Activated naive CD4-positive, alpha-beta T cell treated with anti-CD3 and anti-CD28 coated beads, Interleukin-2, amount 50 U/mL, for 24 hours (primary cell): Measurements from ENCODE around the gene RBFA.

Experiments
- H3K27ac Mint-ChIP-seq: one replicate; pipeline ENCODE4 v1.8.0; 2021; ENCODE audit warnings: mild to moderate bottlenecking, mixed read lengths
- H3K27me3 Mint-ChIP-seq: one replicate; pipeline ENCODE4 v1.8.0; 2021; ENCODE audit warnings: mixed read lengths
- H3K36me3 Mint-ChIP-seq: one replicate; pipeline ENCODE4 v1.8.0; 2021; ENCODE audit warnings: mixed read lengths
- H3K4me1 Mint-ChIP-seq: one replicate; pipeline ENCODE4 v1.8.0; 2021; ENCODE audit warnings: mixed read lengths
- H3K4me3 Mint-ChIP-seq: one replicate; pipeline ENCODE4 v1.8.0; 2021; ENCODE audit warnings: mild to moderate bottlenecking, mixed read lengths
- H3K9me3 Mint-ChIP-seq: one replicate; pipeline ENCODE4 v1.8.0; 2021; ENCODE audit warnings: mixed read lengths

Gene RBFA

DNA sequence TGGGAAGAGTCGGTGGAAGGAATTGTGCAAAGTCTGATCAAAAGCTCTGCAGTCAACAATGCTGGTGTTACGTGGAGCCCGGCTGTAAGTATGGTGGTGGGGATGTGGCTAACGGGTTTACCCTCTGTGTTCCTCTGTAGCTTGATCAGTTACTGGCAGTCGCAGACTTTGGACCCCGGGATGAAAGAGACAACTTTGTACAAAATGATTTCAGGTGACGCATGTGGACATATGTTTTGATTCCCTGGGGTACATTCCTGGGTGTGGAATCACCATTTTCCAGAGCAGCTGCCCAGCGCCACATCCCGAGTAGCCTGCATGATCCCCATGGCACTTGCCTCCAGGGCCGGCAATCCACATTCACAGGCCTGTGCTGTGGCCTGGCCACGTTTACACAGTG is 9.8 kb downstream of the RBFA start:
- Mint-ChIP-seq H3K4me1 (no peaks in the 10 kb centered on the region), H3K27ac (no peak overlapping the region), H3K9me3 (no peaks in the 10 kb centered on the region), H3K36me3 (peaks cover 16% of the 10 kb centered on the region), H3K4me3 (no peak overlapping the region), H3K27me3 (no peaks in the 10 kb centered on the region)

GRCh38 chr18:80046011-80046410 is 11.8 kb downstream of the RBFA start:
- Mint-ChIP-seq H3K36me3 (peaks cover 14% of the 10 kb centered on the region), H3K27ac (no peak overlapping the region), H3K9me3 (peaks cover under 1% of the 10 kb centered on the region), H3K4me1 (no peaks in the 10 kb centered on the region), H3K27me3 (no peaks in the 10 kb centered on the region), H3K4me3 (no peak overlapping the region)

GRCh38 chr18:80046431-80046830 is 12.2 kb downstream of the RBFA start:
- Mint-ChIP-seq H3K36me3 (peaks cover 19% of the 10 kb centered on the region), H3K27ac (no peak overlapping the region), H3K9me3 (peaks cover 4% of the 10 kb centered on the region), H3K27me3 (peaks cover under 1% of the 10 kb centered on the region), H3K4me3 (no peak overlapping the region), H3K4me1 (no peaks in the 10 kb centered on the region)

GRCh38 chr18:80046961-80047541 is 12.8 kb downstream of the RBFA start:
- H3K27me3 Mint-ChIP-seq = peaks cover 2% of the 10 kb centered on the region
- no peak overlapping the region for H3K27ac Mint-ChIP-seq
- no peak overlapping the region for H3K4me3 Mint-ChIP-seq
- H3K9me3 Mint-ChIP-seq = peaks cover 10% of the 10 kb centered on the region
- peaks cover 22% of the 10 kb centered on the region for H3K36me3 Mint-ChIP-seq
- H3K4me1 Mint-ChIP-seq = no peaks in the 10 kb centered on the region

- Mint-ChIP-seq H3K9me3 (peaks cover 20% of the 10 kb centered on the region), H3K36me3 (peaks cover 21% of the 10 kb centered on the region), H3K27me3 (peaks cover 2% of the 10 kb centered on the region)
Measured at GRCh38 chr18:80050797-80051196, 16.6 kb downstream of the RBFA start.

DNA sequence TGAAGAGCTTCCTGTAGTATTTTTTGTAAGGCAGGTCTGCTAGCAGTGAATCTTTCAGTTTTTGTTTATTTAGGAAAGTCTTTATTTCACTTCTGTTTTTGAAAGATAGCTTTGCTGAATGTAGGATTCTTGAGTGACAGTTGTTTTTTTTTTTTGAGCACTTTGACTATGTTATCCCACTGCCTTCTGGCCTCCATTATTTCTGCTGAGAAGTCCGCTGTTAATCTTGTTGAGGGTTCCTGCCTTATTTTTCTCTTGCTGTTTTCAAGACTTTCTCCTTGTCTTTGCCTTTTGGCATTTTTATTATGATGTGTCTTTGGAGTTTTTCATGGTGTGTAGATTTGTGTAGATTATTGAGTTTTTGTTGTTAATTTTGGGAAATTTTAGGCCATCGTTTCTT is 21.9 kb downstream of the RBFA start:
- no peak overlapping the region for H3K4me3 Mint-ChIP-seq
- H3K27me3 Mint-ChIP-seq = peaks cover 2% of the 10 kb centered on the region
- peaks cover 16% of the 10 kb centered on the region for H3K36me3 Mint-ChIP-seq
- H3K4me1 Mint-ChIP-seq = no peaks in the 10 kb centered on the region
- no peak overlapping the region for H3K27ac Mint-ChIP-seq
- peaks cover 37% of the 10 kb centered on the region for H3K9me3 Mint-ChIP-seq

More at GRCh38 chr18:80050797-80051196, 16.6 kb downstream of the RBFA start:
- H3K4me1 Mint-ChIP-seq = no peaks in the 10 kb centered on the region
- H3K4me3 Mint-ChIP-seq = no peak overlapping the region
- H3K27ac Mint-ChIP-seq = no peak overlapping the region

GRCh38 chr18:80059945-80060344 is 25.7 kb downstream of the RBFA start:
- H3K4me1 Mint-ChIP-seq = no peaks in the 10 kb centered on the region
- H3K9me3 Mint-ChIP-seq = peaks cover 17% of the 10 kb centered on the region
- H3K36me3 Mint-ChIP-seq = peaks cover 3% of the 10 kb centered on the region
- no peaks in the 10 kb centered on the region for H3K27me3 Mint-ChIP-seq
- H3K4me3 Mint-ChIP-seq = no peak overlapping the region
- no peak overlapping the region for H3K27ac Mint-ChIP-seq

GRCh38 chr18:80065705-80066104 is 31.5 kb downstream of the RBFA start:
- H3K27me3 Mint-ChIP-seq = no peaks in the 10 kb centered on the region
- no peaks in the 10 kb centered on the region for H3K9me3 Mint-ChIP-seq
- no peak overlapping the region for H3K4me3 Mint-ChIP-seq
- H3K4me1 Mint-ChIP-seq = no peaks in the 10 kb centered on the region
- no peak overlapping the region for H3K27ac Mint-ChIP-seq
- H3K36me3 Mint-ChIP-seq = no peaks in the 10 kb centered on the region

DNA sequence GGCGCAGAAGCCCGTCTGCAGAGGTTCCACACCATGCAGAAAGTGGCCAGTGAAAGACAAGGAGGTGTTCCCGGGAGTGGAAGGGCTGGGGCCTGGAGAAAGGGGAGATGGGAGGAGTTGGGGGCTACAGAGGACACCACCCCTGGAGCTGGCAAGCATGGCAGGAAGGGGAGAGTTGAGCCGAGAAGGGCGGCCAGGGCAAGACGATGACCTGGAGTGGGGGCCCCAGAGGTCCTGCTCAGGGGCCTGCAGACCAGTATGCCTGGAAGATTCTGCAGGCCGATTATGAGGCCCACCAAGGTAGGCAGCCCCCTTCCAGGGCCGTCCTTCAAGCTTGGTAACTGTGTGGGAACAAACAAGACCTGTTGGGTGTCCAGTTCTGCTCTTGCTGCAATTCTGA is 33.1 kb downstream of the RBFA start:
- Mint-ChIP-seq H3K4me3 (no peak overlapping the region), H3K27ac (no peak overlapping the region), H3K9me3 (no peaks in the 10 kb centered on the region), H3K4me1 (no peaks in the 10 kb centered on the region), H3K36me3 (no peaks in the 10 kb centered on the region), H3K27me3 (no peaks in the 10 kb centered on the region)

DNA sequence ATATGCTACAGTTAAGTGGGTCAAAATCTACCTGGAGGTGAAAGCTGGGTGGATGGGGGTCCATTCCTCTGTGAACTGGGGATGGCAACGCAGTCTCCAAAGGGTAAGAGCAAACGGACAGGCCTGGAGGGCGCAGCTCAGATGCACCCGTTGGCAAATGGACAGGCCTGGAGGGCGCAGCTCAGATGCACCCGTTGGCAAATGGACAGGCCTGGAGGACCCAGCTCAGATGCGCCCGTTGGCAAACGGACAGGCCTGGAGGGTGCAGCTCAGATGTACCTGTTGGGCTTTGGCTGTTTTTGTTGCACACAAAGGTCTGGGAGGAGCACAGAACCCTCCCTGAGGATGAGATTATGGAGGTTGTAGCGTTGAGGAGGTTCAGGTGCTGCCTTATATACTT is 33.7 kb downstream of the RBFA start:
- Mint-ChIP-seq H3K9me3 (no peaks in the 10 kb centered on the region), H3K36me3 (no peaks in the 10 kb centered on the region), H3K27ac (no peak overlapping the region), H3K4me1 (no peaks in the 10 kb centered on the region), H3K4me3 (no peak overlapping the region), H3K27me3 (no peaks in the 10 kb centered on the region)

DNA sequence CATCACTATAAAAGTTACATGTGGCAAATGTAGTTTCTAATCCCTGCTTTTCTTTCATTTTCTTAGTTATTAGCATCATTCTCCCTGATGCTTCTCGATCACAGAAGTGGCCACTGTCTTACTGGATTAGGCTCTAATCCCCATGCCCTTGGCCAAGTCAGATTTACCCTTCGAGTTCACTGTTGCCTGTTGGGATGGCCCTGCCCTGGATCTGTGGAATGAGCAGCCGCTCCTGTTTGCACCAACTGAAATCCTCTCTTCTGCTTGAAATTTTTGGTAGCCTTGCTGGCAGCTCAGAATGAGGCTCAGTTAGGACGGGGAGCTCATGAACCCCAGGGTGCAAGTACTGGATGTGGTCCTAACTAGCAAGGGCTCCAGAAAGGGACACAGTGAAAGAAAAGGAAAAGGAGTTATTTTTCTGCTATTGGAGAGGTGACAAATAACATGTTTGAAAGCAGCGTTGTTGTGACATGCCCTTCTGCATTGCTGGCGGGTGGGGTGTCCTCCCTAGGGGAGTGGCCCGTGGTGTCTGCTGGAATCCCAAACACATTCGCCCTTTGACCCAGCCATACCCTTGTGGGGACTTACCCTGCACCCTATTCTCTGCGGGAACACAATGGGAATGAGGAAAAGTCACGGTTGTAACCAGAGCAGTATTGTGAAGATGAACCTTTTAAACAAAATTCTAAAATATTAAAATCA is 34.5 kb downstream of the RBFA start:
- Mint-ChIP-seq H3K27ac (no peak overlapping the region), H3K4me1 (no peaks in the 10 kb centered on the region), H3K36me3 (no peaks in the 10 kb centered on the region), H3K9me3 (no peaks in the 10 kb centered on the region), H3K27me3 (no peaks in the 10 kb centered on the region), H3K4me3 (no peak overlapping the region)

DNA sequence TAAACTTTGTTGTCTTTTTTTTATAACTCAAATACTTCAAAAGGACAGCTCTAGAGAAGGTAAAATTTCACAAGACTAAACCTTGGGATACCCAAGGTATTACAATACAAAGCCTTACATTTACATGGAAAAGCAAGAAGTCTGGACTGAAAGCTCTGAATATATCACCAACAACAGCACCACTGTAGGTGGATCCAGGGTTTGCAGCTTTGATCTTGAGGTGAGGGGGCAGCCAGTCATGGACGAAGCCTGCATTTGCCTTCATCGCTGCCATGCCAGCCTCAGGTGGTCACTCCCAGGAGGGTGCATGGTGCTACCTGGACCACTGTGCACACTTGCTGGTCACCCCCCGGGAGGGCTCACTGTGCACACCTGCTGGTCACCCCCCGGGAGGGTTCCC is 36.6 kb downstream of the RBFA start:
- no peak overlapping the region for H3K4me3 Mint-ChIP-seq
- no peaks in the 10 kb centered on the region for H3K9me3 Mint-ChIP-seq
- no peaks in the 10 kb centered on the region for H3K27me3 Mint-ChIP-seq
- no peaks in the 10 kb centered on the region for H3K4me1 Mint-ChIP-seq
- no peaks in the 10 kb centered on the region for H3K36me3 Mint-ChIP-seq
- no peak overlapping the region for H3K27ac Mint-ChIP-seq

- H3K4me1 Mint-ChIP-seq = no peaks in the 10 kb centered on the region
- H3K4me3 Mint-ChIP-seq = no peak overlapping the region
- no peaks in the 10 kb centered on the region for H3K27me3 Mint-ChIP-seq
- H3K27ac Mint-ChIP-seq = no peak overlapping the region
- H3K9me3 Mint-ChIP-seq = no peaks in the 10 kb centered on the region
- H3K36me3 Mint-ChIP-seq = no peaks in the 10 kb centered on the region
Measured at GRCh38 chr18:80074183-80074582, 39.9 kb downstream of the RBFA start.

DNA sequence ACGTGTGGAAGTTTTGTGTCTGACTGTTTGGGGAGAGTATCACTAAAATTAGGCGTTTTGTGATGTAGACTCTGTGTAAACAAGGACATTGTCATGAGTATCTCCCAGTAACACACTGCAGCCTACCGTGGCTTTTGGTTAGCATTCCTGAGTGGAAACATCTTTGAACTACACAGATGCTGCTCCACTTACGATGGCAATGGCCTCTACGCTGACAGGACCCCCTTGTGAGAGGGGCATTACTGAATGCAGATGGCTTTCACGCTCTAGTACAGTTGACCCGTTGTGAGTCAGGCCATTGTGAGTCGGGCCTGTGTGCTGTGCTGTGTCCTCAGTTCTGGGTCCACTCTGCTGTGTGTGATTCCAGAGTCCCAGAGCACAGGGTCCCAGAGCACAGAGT is 40.5 kb downstream of the RBFA start:
- Mint-ChIP-seq H3K27me3 (no peaks in the 10 kb centered on the region), H3K27ac (no peak overlapping the region), H3K4me3 (no peak overlapping the region), H3K36me3 (no peaks in the 10 kb centered on the region), H3K4me1 (no peaks in the 10 kb centered on the region), H3K9me3 (no peaks in the 10 kb centered on the region)

- Mint-ChIP-seq H3K4me1 (no peaks in the 10 kb centered on the region), H3K4me3 (no peak overlapping the region)
Measured at GRCh38 chr18:80075940-80076339, 41.7 kb downstream of the RBFA start.

GRCh38 chr18:80076379-80076778 is 42.1 kb downstream of the RBFA start:
- no peak overlapping the region for H3K27ac Mint-ChIP-seq
- no peaks in the 10 kb centered on the region for H3K4me1 Mint-ChIP-seq
- no peaks in the 10 kb centered on the region for H3K9me3 Mint-ChIP-seq
- no peaks in the 10 kb centered on the region for H3K36me3 Mint-ChIP-seq
- no peak overlapping the region for H3K4me3 Mint-ChIP-seq
- H3K27me3 Mint-ChIP-seq = no peaks in the 10 kb centered on the region

More at GRCh38 chr18:80075940-80076339, 41.7 kb downstream of the RBFA start:
- no peak overlapping the region for H3K27ac Mint-ChIP-seq
- no peaks in the 10 kb centered on the region for H3K27me3 Mint-ChIP-seq
- H3K36me3 Mint-ChIP-seq = no peaks in the 10 kb centered on the region
- H3K9me3 Mint-ChIP-seq = no peaks in the 10 kb centered on the region

GRCh38 chr18:80077873-80078272 is 43.6 kb downstream of the RBFA start:
- no peaks in the 10 kb centered on the region for H3K4me1 Mint-ChIP-seq
- H3K9me3 Mint-ChIP-seq = no peaks in the 10 kb centered on the region
- no peaks in the 10 kb centered on the region for H3K36me3 Mint-ChIP-seq
- no peaks in the 10 kb centered on the region for H3K27me3 Mint-ChIP-seq
- H3K27ac Mint-ChIP-seq = no peak overlapping the region
- H3K4me3 Mint-ChIP-seq = no peak overlapping the region
